C4-2B (cell line): ENCODE measurements around the gene NRG2.

Experiments
- ZFX ChIP-seq: fragments of 450-650 bp; IDR thresholded peaks from 2 replicates; pipeline ENCODE4 v1.6.1; 2017
- TF ChIP-seq, protein P1 (sequence below): fragments of 450-650 bp; conservative IDR thresholded peaks from 2 replicates; pipeline ENCODE4 v1.5.1; 2017; ENCODE audit warnings: mild to moderate bottlenecking

- TF ChIP-seq, protein P1, sequence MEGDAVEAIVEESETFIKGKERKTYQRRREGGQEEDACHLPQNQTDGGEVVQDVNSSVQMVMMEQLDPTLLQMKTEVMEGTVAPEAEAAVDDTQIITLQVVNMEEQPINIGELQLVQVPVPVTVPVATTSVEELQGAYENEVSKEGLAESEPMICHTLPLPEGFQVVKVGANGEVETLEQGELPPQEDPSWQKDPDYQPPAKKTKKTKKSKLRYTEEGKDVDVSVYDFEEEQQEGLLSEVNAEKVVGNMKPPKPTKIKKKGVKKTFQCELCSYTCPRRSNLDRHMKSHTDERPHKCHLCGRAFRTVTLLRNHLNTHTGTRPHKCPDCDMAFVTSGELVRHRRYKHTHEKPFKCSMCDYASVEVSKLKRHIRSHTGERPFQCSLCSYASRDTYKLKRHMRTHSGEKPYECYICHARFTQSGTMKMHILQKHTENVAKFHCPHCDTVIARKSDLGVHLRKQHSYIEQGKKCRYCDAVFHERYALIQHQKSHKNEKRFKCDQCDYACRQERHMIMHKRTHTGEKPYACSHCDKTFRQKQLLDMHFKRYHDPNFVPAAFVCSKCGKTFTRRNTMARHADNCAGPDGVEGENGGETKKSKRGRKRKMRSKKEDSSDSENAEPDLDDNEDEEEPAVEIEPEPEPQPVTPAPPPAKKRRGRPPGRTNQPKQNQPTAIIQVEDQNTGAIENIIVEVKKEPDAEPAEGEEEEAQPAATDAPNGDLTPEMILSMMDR, result no peak
- TF ChIP-seq ZFX, result no peak
Observed at GRCh38 chr5:139954462-139954861, 88.6 kb downstream of the NRG2 start.
